ENCODE results near the gene CTDNEP1. TPM values are rescaled to one million over a fixed set of nuclear protein-coding genes. Genes with fewer than 3 reads are reported as not detected.

CTDNEP1 gene
- total RNA-seq, 1 experiment from 2014 or later = 132 TPM

GRCh38 chr17:7211491-7212273, 39.9 kb downstream of the CTDNEP1 start:
- CTCF ChIA-PET = no interaction called here

GRCh38 chr17:7208754-7209460, 42.6 kb downstream of the CTDNEP1 start:
- CTCF ChIA-PET = no interaction called here
- Histone ChIP-seq H3K9me3 (ENCODE audit: control insufficient read depth, insufficient read depth, low read depth, low read length) (no peaks in the 10 kb centered on the region), H3K27ac (ENCODE audit: low read length) (no peak overlapping the region), H3K36me3 (ENCODE audit: control insufficient read depth, insufficient read depth, low read length) (no peaks in the 10 kb centered on the region), H3K4me3 (ENCODE audit: low read depth in 2 of 2, low read length in 2 of 2) (no peak overlapping the region), H3K4me1 (ENCODE audit: control insufficient read depth, insufficient read depth, low read length) (peaks cover 4% of the 10 kb centered on the region), H3K27me3 (ENCODE audit: control insufficient read depth, insufficient read depth, low read length) (no peaks in the 10 kb centered on the region)
- in situ Hi-C loops (cut with HindIII; ENCODE audit: low pct_unique_long_range_greater_than_20kb, low sequenced_read_pairs) = no loop called here
- no TSS peak for BruUV-seq (replicated peaks)
- TF ChIP-seq REST (IDR thresholded peaks at IDR 0.05; ENCODE audit: insufficient read depth in 1 of 2, low read depth in 2 of 2, low read length in 1 of 2) = no peak
- TF ChIP-seq TCF7L2 (IDR thresholded peaks at IDR 0.05; ENCODE audit: low read depth, low read length) = no peak
- TF ChIP-seq, protein P1, sequence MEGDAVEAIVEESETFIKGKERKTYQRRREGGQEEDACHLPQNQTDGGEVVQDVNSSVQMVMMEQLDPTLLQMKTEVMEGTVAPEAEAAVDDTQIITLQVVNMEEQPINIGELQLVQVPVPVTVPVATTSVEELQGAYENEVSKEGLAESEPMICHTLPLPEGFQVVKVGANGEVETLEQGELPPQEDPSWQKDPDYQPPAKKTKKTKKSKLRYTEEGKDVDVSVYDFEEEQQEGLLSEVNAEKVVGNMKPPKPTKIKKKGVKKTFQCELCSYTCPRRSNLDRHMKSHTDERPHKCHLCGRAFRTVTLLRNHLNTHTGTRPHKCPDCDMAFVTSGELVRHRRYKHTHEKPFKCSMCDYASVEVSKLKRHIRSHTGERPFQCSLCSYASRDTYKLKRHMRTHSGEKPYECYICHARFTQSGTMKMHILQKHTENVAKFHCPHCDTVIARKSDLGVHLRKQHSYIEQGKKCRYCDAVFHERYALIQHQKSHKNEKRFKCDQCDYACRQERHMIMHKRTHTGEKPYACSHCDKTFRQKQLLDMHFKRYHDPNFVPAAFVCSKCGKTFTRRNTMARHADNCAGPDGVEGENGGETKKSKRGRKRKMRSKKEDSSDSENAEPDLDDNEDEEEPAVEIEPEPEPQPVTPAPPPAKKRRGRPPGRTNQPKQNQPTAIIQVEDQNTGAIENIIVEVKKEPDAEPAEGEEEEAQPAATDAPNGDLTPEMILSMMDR (IDR thresholded peaks at IDR 0.05) = no peak
- TF ChIP-seq SIN3A (IDR thresholded peaks at IDR 0.05; ENCODE audit: borderline replicate concordance, insufficient read depth, low read depth, low read length) = no peak
- TF ChIP-seq POLR2AphosphoS5 (IDR thresholded peaks at IDR 0.05; ENCODE audit: low read depth, low read length) = no peak
- ATAC-seq (no peak), DNase-seq (ENCODE audit: low read depth, low spot score) (no peak)
- intact Hi-C loops (cut with micrococcal nuclease; ENCODE audit: unreplicated experiment) = no loop called here
- POLR2A ChIA-PET = no interaction called here

More at GRCh38 chr17:7211491-7212273, 39.9 kb downstream of the CTDNEP1 start:
- intact Hi-C loops (cut with micrococcal nuclease; ENCODE audit: unreplicated experiment) = no loop called here
- peaks cover 7% of the 10 kb centered on the region for H3K4me1 ChIP-seq (ENCODE audit: control insufficient read depth, insufficient read depth, low read length)
- no TSS peak for BruUV-seq (replicated peaks)
- no peak overlapping the region for H3K4me3 ChIP-seq (ENCODE audit: low read depth in 2 of 2, low read length in 2 of 2)
- POLR2A ChIA-PET = no interaction called here
- ATAC-seq (no peak), DNase-seq (ENCODE audit: low read depth, low spot score) (no peak)
- TF ChIP-seq, protein P1 (IDR thresholded peaks at IDR 0.05) = no peak
- TF ChIP-seq TCF7L2 (IDR thresholded peaks at IDR 0.05; ENCODE audit: low read depth, low read length) (no peak), POLR2AphosphoS5 (IDR thresholded peaks at IDR 0.05; ENCODE audit: low read depth, low read length) (no peak), REST (IDR thresholded peaks at IDR 0.05; ENCODE audit: insufficient read depth in 1 of 2, low read depth in 2 of 2, low read length in 1 of 2) (no peak), SIN3A (IDR thresholded peaks at IDR 0.05; ENCODE audit: borderline replicate concordance, insufficient read depth, low read depth, low read length) (no peak)
- H3K36me3 ChIP-seq (ENCODE audit: control insufficient read depth, insufficient read depth, low read length) = no peaks in the 10 kb centered on the region
- no peak overlapping the region for H3K27ac ChIP-seq (ENCODE audit: low read length)
- in situ Hi-C loops (cut with HindIII; ENCODE audit: low pct_unique_long_range_greater_than_20kb, low sequenced_read_pairs) = no loop called here
- no peaks in the 10 kb centered on the region for H3K27me3 ChIP-seq (ENCODE audit: control insufficient read depth, insufficient read depth, low read length)
- no peaks in the 10 kb centered on the region for H3K9me3 ChIP-seq (ENCODE audit: control insufficient read depth, insufficient read depth, low read depth, low read length)
